Lower leg skin (tissue), 4 donors: ENCODE measurements around the gene SLC4A5. TPM values are rescaled to one million over a fixed set of nuclear protein-coding genes. Genes with fewer than 3 reads are reported as not detected.

Experiments
- DNase-seq, 2 donors: peaks; one replicate each; pipeline ENCODE4 v3.0.0-alpha.2; 2019; ENCODE audit warnings: low spot score in 2 of 2
- H3K4me3 ChIP-seq: fragments of 200-600 bp; sonication (generic); 2 replicates; pipeline ENCODE4 v1.5.1; 2017; ENCODE audit warnings: mild to moderate bottlenecking, low read depth; ENCODE audit not compliant: poor library complexity, severe bottlenecking
- CTCF ChIP-seq, 3 donors: fragments of 450-650 bp; IDR thresholded peaks; one replicate each; pipeline ENCODE4 v1.5.1; 2016; ENCODE audit warnings: antibody characterized with exemption in 3 of 3, mild to moderate bottlenecking in 3 of 3, moderate library complexity in 2 of 3
- POLR2A ChIP-seq, 2 donors: fragments of 450-650 bp; IDR thresholded peaks; one replicate each; pipeline ENCODE4 v1.6.1; 2016 to 2017; ENCODE audit warnings: antibody characterized with exemption in 2 of 2, mild to moderate bottlenecking in 1 of 2, moderate library complexity in 1 of 2
- WGBS, 2 donors: methylation state at CpG; one replicate each; pipeline ENCODE4 v1.1.5; 2018; 5-methylcytosine and 5-hydroxymethylcytosine counted together
- intact Hi-C: fragments of 100-400 bp; cut with DNase I; formaldehyde crosslinking; loops from one replicate; pipeline ENCODE4 v1.15.0; 2023; ENCODE audit warnings: low total_unique reads
- total RNA-seq, 4 donors: library from RNA; depleted of rRNA; stranded (reverse); fragments of >200 nt; gene quantifications; one replicate each; pipeline ENCODE4 v1.1.0, GENCODE V29; 2016

SLC4A5 gene
- total RNA-seq, 4 donors from 2014 or later, result 3.0 to 5.6 (median 3.7) TPM

GRCh38 chr2:74307720-74308119, 35.5 kb downstream of the SLC4A5 start:
- H3K4me3 ChIP-seq, result no peak overlapping the region
- DNase-seq, result no peak
- intact Hi-C loops, result no loop called here
- WGBS, 2 donors, result 89 to 90% methylated on average over 8 of the region's 8 CpGs
- TF ChIP-seq CTCF (IDR thresholded peaks at IDR 0.05) (no peak), POLR2A (IDR thresholded peaks at IDR 0.05) (no peak)

- H3K4me3 ChIP-seq, result no peak overlapping the region
- WGBS, 2 donors, result 71 to 74% methylated on average over 6 to 7 of the region's 7 CpGs
Observed at GRCh38 chr2:74304332-74305148, 38.7 kb downstream of the SLC4A5 start.

GRCh38 chr2:74302865-74303264, 40.4 kb downstream of the SLC4A5 start:
- WGBS, 2 donors, result 85 to 88% methylated on average over 2 of the region's 2 CpGs
- TF ChIP-seq POLR2A (IDR thresholded peaks at IDR 0.05), result no peak
- no peak for TF ChIP-seq CTCF (IDR thresholded peaks at IDR 0.05)
- no peak overlapping the region for H3K4me3 ChIP-seq
- intact Hi-C loops, result no loop called here
- DNase-seq, result no peak

More at GRCh38 chr2:74304332-74305148, 38.7 kb downstream of the SLC4A5 start:
- no peak for TF ChIP-seq POLR2A (IDR thresholded peaks at IDR 0.05)
- no peak for TF ChIP-seq CTCF (IDR thresholded peaks at IDR 0.05)
- intact Hi-C loops, result no loop called here
- no peak for DNase-seq

GRCh38 chr2:74301262-74301661, 42.0 kb downstream of the SLC4A5 start:
- intact Hi-C loops, result no loop called here
- no peak for DNase-seq
- 100% methylated on average over 1 of the region's 1 CpG for WGBS, 2 donors
- no peak for TF ChIP-seq POLR2A (IDR thresholded peaks at IDR 0.05)
- no peak for TF ChIP-seq CTCF (IDR thresholded peaks at IDR 0.05)
- no peak overlapping the region for H3K4me3 ChIP-seq

GRCh38 chr2:74300506-74300905, 42.7 kb downstream of the SLC4A5 start:
- no peak for DNase-seq
- no peak overlapping the region for H3K4me3 ChIP-seq
- WGBS, 2 donors, result 92 to 95% methylated on average over 2 of the region's 2 CpGs
- no peak for TF ChIP-seq CTCF (IDR thresholded peaks at IDR 0.05)
- TF ChIP-seq POLR2A (IDR thresholded peaks at IDR 0.05), result no peak
- intact Hi-C loops, result no loop called here
